Mucosa of stomach (tissue), 1 donor: ENCODE measurements around the gene ZGPAT.
"Not testable (repeated sequence)": the region's sequence is repeated elsewhere in the genome, so short reads cannot be mapped to it uniquely, and the experiment has no call there.

ENCODE experiments used
- H3K27me3 ChIP-seq: one replicate; pipeline ENCODE4 v1.7.0; 2013; ENCODE audit warnings: mild to moderate bottlenecking, low read length; ENCODE audit not compliant: control insufficient read depth, insufficient read depth
- H3K36me3 ChIP-seq: one replicate; pipeline ENCODE4 v1.7.0; 2013; ENCODE audit warnings: low read length; ENCODE audit not compliant: control insufficient read depth, insufficient read depth
- H3K4me1 ChIP-seq: one replicate; pipeline ENCODE4 v1.7.0; 2013; ENCODE audit warnings: mild to moderate bottlenecking, low read length; ENCODE audit not compliant: control insufficient read depth, insufficient read depth
- H3K4me3 ChIP-seq: one replicate; pipeline ENCODE4 v1.7.0; 2013; ENCODE audit warnings: low read length
- H3K9ac ChIP-seq: one replicate; pipeline ENCODE4 v1.7.0; 2013; ENCODE audit warnings: mild to moderate bottlenecking, low read length, moderate library complexity
- H3K9me3 ChIP-seq: one replicate; pipeline ENCODE4 v1.7.0; 2013; ENCODE audit warnings: mild to moderate bottlenecking, low read length, moderate library complexity; ENCODE audit not compliant: control insufficient read depth
- donor health status: Pancreatic carcinoma.

ZGPAT gene

GRCh38 chr20:63718996-63719395, 11.2 kb downstream of the ZGPAT start:
- H3K36me3 ChIP-seq = no peaks in the 10 kb centered on the region

GRCh38 chr20:63722967-63723622, 15.3 kb downstream of the ZGPAT start:
- H3K4me3 ChIP-seq, H3K27me3 ChIP-seq, H3K9ac ChIP-seq, H3K4me1 ChIP-seq, H3K36me3 ChIP-seq, H3K9me3 ChIP-seq: not testable (repeated sequence)

More at GRCh38 chr20:63718996-63719395, 11.2 kb downstream of the ZGPAT start:
- H3K4me3 ChIP-seq = no peak overlapping the region
- no peaks in the 10 kb centered on the region for H3K27me3 ChIP-seq
- no peak overlapping the region for H3K9ac ChIP-seq
- no peaks in the 10 kb centered on the region for H3K9me3 ChIP-seq
- H3K4me1 ChIP-seq = no peaks in the 10 kb centered on the region

GRCh38 chr20:63730189-63730733, 22.4 kb downstream of the ZGPAT start:
- H3K9ac ChIP-seq, H3K27me3 ChIP-seq, H3K36me3 ChIP-seq, H3K9me3 ChIP-seq, H3K4me1 ChIP-seq, H3K4me3 ChIP-seq: not testable (repeated sequence)

GRCh38 chr20:63731410-63731809, 23.6 kb downstream of the ZGPAT start:
- H3K4me1 ChIP-seq = peaks cover 9% of the 10 kb centered on the region
- H3K9me3 ChIP-seq = no peaks in the 10 kb centered on the region
- no peaks in the 10 kb centered on the region for H3K27me3 ChIP-seq
- no peak overlapping the region for H3K4me3 ChIP-seq
- no peak overlapping the region for H3K9ac ChIP-seq
- peaks cover 6% of the 10 kb centered on the region for H3K36me3 ChIP-seq

GRCh38 chr20:63732118-63733095, 24.6 kb downstream of the ZGPAT start:
- Histone ChIP-seq H3K9ac (no peak overlapping the region), H3K27me3 (no peaks in the 10 kb centered on the region), H3K9me3 (no peaks in the 10 kb centered on the region), H3K36me3 (peaks cover 6% of the 10 kb centered on the region), H3K4me3 (no peak overlapping the region), H3K4me1 (peaks cover 19% of the 10 kb centered on the region)

GRCh38 chr20:63733117-63733516, 25.3 kb downstream of the ZGPAT start:
- Histone ChIP-seq H3K9ac (no peak overlapping the region), H3K27me3 (no peaks in the 10 kb centered on the region), H3K9me3 (no peaks in the 10 kb centered on the region), H3K4me1 (peaks cover 21% of the 10 kb centered on the region), H3K36me3 (peaks cover 6% of the 10 kb centered on the region), H3K4me3 (no peak overlapping the region)

GRCh38 chr20:63733579-63734081, 25.8 kb downstream of the ZGPAT start:
- H3K9me3 ChIP-seq = no peaks in the 10 kb centered on the region
- peaks cover 6% of the 10 kb centered on the region for H3K36me3 ChIP-seq
- H3K4me1 ChIP-seq = peaks cover 26% of the 10 kb centered on the region
- no peak overlapping the region for H3K9ac ChIP-seq
- H3K4me3 ChIP-seq = no peak overlapping the region
- H3K27me3 ChIP-seq = no peaks in the 10 kb centered on the region

- H3K4me1 ChIP-seq = peaks cover 31% of the 10 kb centered on the region
- H3K9me3 ChIP-seq = no peaks in the 10 kb centered on the region
- no peak overlapping the region for H3K9ac ChIP-seq
- H3K27me3 ChIP-seq = no peaks in the 10 kb centered on the region
- H3K36me3 ChIP-seq = peaks cover 6% of the 10 kb centered on the region
- H3K4me3 ChIP-seq = no peak overlapping the region
These were observed 26.5 kb downstream of the ZGPAT start for GRCh38 chr20:63734111-63734945.

- no peak overlapping the region for H3K4me3 ChIP-seq
- H3K4me1 ChIP-seq = peaks cover 31% of the 10 kb centered on the region
- no peak overlapping the region for H3K9ac ChIP-seq
- H3K27me3 ChIP-seq = no peaks in the 10 kb centered on the region
- H3K9me3 ChIP-seq = no peaks in the 10 kb centered on the region
- H3K36me3 ChIP-seq = peaks cover 6% of the 10 kb centered on the region
These were observed 27.4 kb downstream of the ZGPAT start for GRCh38 chr20:63734946-63735858.

GRCh38 chr20:63735859-63736718, 28.2 kb downstream of the ZGPAT start, which contains the start of gene LIME1:
Gene LIME1, plus strand, starts transcription at chr20:63736664. Its CDS starts 886 bp downstream, at chr20:63737550.
- Histone ChIP-seq H3K27me3 (no peaks in the 10 kb centered on the region), H3K9me3 (no peaks in the 10 kb centered on the region), H3K4me3 (peak within 1 kb of the TSS; percentile 9), H3K4me1 (peaks cover 39% of the 10 kb centered on the region), H3K36me3 (peaks cover 6% of the 10 kb centered on the region), H3K9ac (peak within 1 kb of the TSS; percentile 64)
